ENCODE measurements around the gene EFCAB7. TPM values are rescaled to one million over a fixed set of nuclear protein-coding genes. Genes with fewer than 3 reads are reported as not detected.

The EFCAB7 gene
- total and polyA plus RNA-seq, 2 experiments from 2014 or later = 4.2 to 4.9 TPM

DNA sequence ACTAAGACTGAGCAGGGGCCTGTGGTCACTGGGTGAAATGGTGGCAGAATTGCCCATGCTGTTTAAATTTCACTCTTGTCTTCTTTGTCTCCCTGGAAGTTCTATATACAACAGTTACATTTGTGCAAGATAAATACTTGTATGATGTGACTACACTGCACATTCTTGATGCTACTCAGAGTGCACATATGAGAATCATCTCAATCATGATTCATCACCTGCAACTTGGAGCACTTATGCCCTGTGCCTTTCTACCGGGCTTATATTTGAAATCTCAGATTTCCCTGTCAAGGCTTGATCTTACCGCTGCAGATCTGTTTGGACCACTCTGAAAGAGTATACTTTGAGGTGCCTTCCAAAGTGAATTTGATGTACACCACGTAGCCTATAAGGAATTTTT lies 80.5 kb downstream of the EFCAB7 start:
- H3K4me3 ChIP-seq = no peak overlapping the region
- no peaks in the 10 kb centered on the region for H3K27me3 Mint-ChIP-seq (ENCODE audit: insufficient read depth, low read depth, poor library complexity)
- no peak overlapping the region for H3K4me3 Mint-ChIP-seq
- peaks cover 7% of the 10 kb centered on the region; the same call in 1 of the 2 replicates for H3K4me1 ChIP-seq (ENCODE audit: insufficient read depth)
- no peaks in the 10 kb centered on the region for H3K36me3 ChIP-seq (ENCODE audit: insufficient read depth)
- DNase-seq (ENCODE audit: low spot score) (no peak), ATAC-seq (no peak)
- no peaks in the 10 kb centered on the region for H3F3A ChIP-seq (replicated peaks; ENCODE audit: low read depth)
- no peak overlapping the region for H3K27ac ChIP-seq (ENCODE audit: low read depth)
- peaks cover 4% of the 10 kb centered on the region; the same call in 1 of the 2 replicates for H3K79me2 ChIP-seq (replicated peaks; ENCODE audit: insufficient read depth)
- H3K36me3 Mint-ChIP-seq (ENCODE audit: low read depth) = no peaks in the 10 kb centered on the region
- no peak overlapping the region for H2AFZ ChIP-seq
- TF ChIP-seq CREB1 (CRISPR knock-in tag; IDR thresholded peaks at IDR 0.05; ENCODE audit: low read depth) (no peak), POLR2AphosphoS5 (IDR thresholded peaks at IDR 0.05; ENCODE audit: low read depth) (no peak), JUNB (IDR thresholded peaks at IDR 0.05; ENCODE audit: unreplicated experiment) (no peak), NANOG (IDR thresholded peaks at IDR 0.05; ENCODE audit: borderline replicate concordance) (no peak), ZNF114 (CRISPR knock-in tag; IDR thresholded peaks at IDR 0.05) (no peak), STAT1 (IDR thresholded peaks at IDR 0.05; ENCODE audit: unreplicated experiment) (no peak), ZNF331 (CRISPR knock-in tag; IDR thresholded peaks at IDR 0.05; ENCODE audit: low read depth) (no peak), EZH2 (IDR thresholded peaks at IDR 0.05; ENCODE audit: low read depth, unreplicated experiment) (no peak)
- TF ChIP-seq, protein P1, sequence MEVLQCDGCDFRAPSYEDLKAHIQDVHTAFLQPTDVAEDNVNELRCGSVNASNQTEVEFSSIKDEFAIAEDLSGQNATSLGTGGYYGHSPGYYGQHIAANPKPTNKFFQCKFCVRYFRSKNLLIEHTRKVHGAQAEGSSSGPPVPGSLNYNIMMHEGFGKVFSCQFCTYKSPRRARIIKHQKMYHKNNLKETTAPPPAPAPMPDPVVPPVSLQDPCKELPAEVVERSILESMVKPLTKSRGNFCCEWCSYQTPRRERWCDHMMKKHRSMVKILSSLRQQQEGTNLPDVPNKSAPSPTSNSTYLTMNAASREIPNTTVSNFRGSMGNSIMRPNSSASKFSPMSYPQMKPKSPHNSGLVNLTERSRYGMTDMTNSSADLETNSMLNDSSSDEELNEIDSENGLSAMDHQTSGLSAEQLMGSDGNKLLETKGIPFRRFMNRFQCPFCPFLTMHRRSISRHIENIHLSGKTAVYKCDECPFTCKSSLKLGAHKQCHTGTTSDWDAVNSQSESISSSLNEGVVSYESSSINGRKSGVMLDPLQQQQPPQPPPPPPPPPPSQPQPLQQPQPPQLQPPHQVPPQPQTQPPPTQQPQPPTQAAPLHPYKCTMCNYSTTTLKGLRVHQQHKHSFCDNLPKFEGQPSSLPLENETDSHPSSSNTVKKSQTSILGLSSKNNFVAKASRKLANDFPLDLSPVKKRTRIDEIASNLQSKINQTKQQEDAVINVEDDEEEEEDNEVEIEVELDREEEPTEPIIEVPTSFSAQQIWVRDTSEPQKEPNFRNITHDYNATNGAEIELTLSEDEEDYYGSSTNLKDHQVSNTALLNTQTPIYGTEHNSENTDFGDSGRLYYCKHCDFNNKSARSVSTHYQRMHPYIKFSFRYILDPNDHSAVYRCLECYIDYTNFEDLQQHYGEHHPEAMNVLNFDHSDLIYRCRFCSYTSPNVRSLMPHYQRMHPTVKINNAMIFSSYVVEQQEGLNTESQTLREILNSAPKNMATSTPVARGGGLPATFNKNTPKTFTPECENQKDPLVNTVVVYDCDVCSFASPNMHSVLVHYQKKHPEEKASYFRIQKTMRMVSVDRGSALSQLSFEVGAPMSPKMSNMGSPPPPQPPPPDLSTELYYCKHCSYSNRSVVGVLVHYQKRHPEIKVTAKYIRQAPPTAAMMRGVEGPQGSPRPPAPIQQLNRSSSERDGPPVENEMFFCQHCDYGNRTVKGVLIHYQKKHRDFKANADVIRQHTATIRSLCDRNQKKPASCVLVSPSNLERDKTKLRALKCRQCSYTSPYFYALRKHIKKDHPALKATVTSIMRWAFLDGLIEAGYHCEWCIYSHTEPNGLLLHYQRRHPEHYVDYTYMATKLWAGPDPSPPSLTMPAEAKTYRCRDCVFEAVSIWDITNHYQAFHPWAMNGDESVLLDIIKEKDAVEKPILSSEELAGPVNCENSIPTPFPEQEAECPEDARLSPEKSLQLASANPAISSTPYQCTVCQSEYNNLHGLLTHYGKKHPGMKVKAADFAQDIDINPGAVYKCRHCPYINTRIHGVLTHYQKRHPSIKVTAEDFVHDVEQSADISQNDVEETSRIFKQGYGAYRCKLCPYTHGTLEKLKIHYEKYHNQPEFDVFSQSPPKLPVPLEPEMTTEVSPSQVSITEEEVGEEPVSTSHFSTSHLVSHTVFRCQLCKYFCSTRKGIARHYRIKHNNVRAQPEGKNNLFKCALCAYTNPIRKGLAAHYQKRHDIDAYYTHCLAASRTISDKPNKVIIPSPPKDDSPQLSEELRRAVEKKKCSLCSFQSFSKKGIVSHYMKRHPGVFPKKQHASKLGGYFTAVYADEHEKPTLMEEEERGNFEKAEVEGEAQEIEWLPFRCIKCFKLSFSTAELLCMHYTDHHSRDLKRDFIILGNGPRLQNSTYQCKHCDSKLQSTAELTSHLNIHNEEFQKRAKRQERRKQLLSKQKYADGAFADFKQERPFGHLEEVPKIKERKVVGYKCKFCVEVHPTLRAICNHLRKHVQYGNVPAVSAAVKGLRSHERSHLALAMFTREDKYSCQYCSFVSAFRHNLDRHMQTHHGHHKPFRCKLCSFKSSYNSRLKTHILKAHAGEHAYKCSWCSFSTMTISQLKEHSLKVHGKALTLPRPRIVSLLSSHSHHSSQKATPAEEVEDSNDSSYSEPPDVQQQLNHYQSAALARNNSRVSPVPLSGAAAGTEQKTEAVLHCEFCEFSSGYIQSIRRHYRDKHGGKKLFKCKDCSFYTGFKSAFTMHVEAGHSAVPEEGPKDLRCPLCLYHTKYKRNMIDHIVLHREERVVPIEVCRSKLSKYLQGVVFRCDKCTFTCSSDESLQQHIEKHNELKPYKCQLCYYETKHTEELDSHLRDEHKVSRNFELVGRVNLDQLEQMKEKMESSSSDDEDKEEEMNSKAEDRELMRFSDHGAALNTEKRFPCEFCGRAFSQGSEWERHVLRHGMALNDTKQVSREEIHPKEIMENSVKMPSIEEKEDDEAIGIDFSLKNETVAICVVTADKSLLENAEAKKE (CRISPR knock-in tag; IDR thresholded peaks at IDR 0.05) = no peak
- TF ChIP-seq, protein P2, sequence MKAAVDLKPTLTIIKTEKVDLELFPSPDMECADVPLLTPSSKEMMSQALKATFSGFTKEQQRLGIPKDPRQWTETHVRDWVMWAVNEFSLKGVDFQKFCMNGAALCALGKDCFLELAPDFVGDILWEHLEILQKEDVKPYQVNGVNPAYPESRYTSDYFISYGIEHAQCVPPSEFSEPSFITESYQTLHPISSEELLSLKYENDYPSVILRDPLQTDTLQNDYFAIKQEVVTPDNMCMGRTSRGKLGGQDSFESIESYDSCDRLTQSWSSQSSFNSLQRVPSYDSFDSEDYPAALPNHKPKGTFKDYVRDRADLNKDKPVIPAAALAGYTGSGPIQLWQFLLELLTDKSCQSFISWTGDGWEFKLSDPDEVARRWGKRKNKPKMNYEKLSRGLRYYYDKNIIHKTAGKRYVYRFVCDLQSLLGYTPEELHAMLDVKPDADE (IDR thresholded peaks at IDR 0.05) = no peak
- TF ChIP-seq, protein P3, sequence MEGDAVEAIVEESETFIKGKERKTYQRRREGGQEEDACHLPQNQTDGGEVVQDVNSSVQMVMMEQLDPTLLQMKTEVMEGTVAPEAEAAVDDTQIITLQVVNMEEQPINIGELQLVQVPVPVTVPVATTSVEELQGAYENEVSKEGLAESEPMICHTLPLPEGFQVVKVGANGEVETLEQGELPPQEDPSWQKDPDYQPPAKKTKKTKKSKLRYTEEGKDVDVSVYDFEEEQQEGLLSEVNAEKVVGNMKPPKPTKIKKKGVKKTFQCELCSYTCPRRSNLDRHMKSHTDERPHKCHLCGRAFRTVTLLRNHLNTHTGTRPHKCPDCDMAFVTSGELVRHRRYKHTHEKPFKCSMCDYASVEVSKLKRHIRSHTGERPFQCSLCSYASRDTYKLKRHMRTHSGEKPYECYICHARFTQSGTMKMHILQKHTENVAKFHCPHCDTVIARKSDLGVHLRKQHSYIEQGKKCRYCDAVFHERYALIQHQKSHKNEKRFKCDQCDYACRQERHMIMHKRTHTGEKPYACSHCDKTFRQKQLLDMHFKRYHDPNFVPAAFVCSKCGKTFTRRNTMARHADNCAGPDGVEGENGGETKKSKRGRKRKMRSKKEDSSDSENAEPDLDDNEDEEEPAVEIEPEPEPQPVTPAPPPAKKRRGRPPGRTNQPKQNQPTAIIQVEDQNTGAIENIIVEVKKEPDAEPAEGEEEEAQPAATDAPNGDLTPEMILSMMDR (conservative IDR thresholded peaks at IDR 0.05; ENCODE audit: low read depth in 2 of 2) = no peak
- TF ChIP-seq, protein P4, sequence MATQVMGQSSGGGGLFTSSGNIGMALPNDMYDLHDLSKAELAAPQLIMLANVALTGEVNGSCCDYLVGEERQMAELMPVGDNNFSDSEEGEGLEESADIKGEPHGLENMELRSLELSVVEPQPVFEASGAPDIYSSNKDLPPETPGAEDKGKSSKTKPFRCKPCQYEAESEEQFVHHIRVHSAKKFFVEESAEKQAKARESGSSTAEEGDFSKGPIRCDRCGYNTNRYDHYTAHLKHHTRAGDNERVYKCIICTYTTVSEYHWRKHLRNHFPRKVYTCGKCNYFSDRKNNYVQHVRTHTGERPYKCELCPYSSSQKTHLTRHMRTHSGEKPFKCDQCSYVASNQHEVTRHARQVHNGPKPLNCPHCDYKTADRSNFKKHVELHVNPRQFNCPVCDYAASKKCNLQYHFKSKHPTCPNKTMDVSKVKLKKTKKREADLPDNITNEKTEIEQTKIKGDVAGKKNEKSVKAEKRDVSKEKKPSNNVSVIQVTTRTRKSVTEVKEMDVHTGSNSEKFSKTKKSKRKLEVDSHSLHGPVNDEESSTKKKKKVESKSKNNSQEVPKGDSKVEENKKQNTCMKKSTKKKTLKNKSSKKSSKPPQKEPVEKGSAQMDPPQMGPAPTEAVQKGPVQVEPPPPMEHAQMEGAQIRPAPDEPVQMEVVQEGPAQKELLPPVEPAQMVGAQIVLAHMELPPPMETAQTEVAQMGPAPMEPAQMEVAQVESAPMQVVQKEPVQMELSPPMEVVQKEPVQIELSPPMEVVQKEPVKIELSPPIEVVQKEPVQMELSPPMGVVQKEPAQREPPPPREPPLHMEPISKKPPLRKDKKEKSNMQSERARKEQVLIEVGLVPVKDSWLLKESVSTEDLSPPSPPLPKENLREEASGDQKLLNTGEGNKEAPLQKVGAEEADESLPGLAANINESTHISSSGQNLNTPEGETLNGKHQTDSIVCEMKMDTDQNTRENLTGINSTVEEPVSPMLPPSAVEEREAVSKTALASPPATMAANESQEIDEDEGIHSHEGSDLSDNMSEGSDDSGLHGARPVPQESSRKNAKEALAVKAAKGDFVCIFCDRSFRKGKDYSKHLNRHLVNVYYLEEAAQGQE (IDR thresholded peaks at IDR 0.05; ENCODE audit: unreplicated experiment) = no peak
- peaks cover 5% of the 10 kb centered on the region for H4K20me1 ChIP-seq (replicated peaks; ENCODE audit: insufficient read depth)
- H3K9me3 Mint-ChIP-seq = no peaks in the 10 kb centered on the region
- no peak overlapping the region for H3K4me2 ChIP-seq
- H3K27ac Mint-ChIP-seq = no peak overlapping the region
- no peaks in the 10 kb centered on the region for H3K27me3 ChIP-seq (ENCODE audit: insufficient read depth)
- peaks cover 6% of the 10 kb centered on the region for H3K9me2 ChIP-seq (ENCODE audit: insufficient read depth)
- H3K4me1 Mint-ChIP-seq = peaks cover 16% of the 10 kb centered on the region

Measured in GM23338 (cell line).